SK-N-SH (cell line): ENCODE measurements around the gene BEX4. TPM values are rescaled to one million over a fixed set of nuclear protein-coding genes. Genes with fewer than 3 reads are reported as not detected.

Source experiments
- CTCF ChIA-PET: fragments of 300-600, 350-600 bp; formaldehyde crosslinking; extraction: SDS; loops from one replicate; lab custom pipeline; 2021; lab: Yijun Ruan, JAX
- POLR2A ChIA-PET: fragments of 350-600 bp; sonication (Branson Sonifier 250); formaldehyde crosslinking; extraction: SDS; loops from one replicate; lab custom pipeline; 2020; ENCODE audit warnings: antibody characterized with exemption, inconsistent platforms; lab: Yijun Ruan, JAX
- DNase-seq: peaks from one replicate; pipeline ENCODE4 v3.0.0; 2012
- H2AFZ ChIP-seq: fragments of 200-600 bp; sonication (generic); 2 replicates; pipeline ENCODE4 v1.8.1; 2016; ENCODE audit warnings: antibody characterized with exemption, mild to moderate bottlenecking, low read depth
- H3F3A ChIP-seq: fragments of 200-600 bp; sonication (generic); replicated peaks from 2 replicates; pipeline ENCODE3; 2016; ENCODE audit warnings: antibody characterized with exemption, mild to moderate bottlenecking; ENCODE audit not compliant: insufficient read depth
- H3K27ac ChIP-seq, 2 experiments: fragments of 200-500 bp in 1 of 2; fragments of 200-600 bp in 1 of 2; sonication (Bioruptor generic) in 1 of 2; sonication (generic), shearing (Covaris generic) in 1 of 2; 2 replicates each; pipeline versions ENCODE4 v1.5.1 to v1.6.1; 2014 to 2016; ENCODE audit warnings: low read depth in 2 of 2, inconsistent platforms in 1 of 2, low read length in 1 of 2, mild to moderate bottlenecking in 1 of 2, mixed read lengths in 1 of 2
- H3K27me3 ChIP-seq: fragments of 200-600 bp; sonication (generic), shearing (Covaris generic); 2 replicates; pipeline ENCODE4 v1.6.1; 2016; ENCODE audit warnings: mixed run types; ENCODE audit not compliant: insufficient read depth
- H3K36me3 ChIP-seq, 2 experiments: fragments of 200-500 bp in 1 of 2; fragments of 200-600 bp in 1 of 2; sonication (Bioruptor generic) in 1 of 2; sonication (generic) in 1 of 2; replicated peaks in 1 of 2; 2 replicates each; pipeline versions ENCODE3 to v1.5.1; 2014 to 2016; ENCODE audit warnings: low read length in 1 of 2, mild to moderate bottlenecking in 1 of 2; ENCODE audit not compliant: insufficient read depth in 2 of 2, control insufficient read depth in 1 of 2
- H3K4me1 ChIP-seq, 2 experiments: fragments of 200-500 bp in 1 of 2; fragments of 200-600 bp in 1 of 2; sonication (Bioruptor generic) in 1 of 2; sonication (generic), shearing (Covaris generic) in 1 of 2; 2 replicates each; pipeline versions ENCODE4 v1.5.1 to v1.6.1; 2014 to 2016; ENCODE audit warnings: low read depth in 1 of 2, low read length in 1 of 2, mixed run types in 1 of 2; ENCODE audit not compliant: insufficient read depth in 2 of 2, control insufficient read depth in 1 of 2
- H3K4me2 ChIP-seq: fragments of 200-600 bp; sonication (generic), shearing (Covaris generic); 2 replicates; pipeline ENCODE4 v1.6.1; 2017; ENCODE audit warnings: mixed run types
- H3K4me3 ChIP-seq, 2 experiments: fragments of 200-500 bp in 1 of 2; fragments of 200-600 bp in 1 of 2; sonication (Bioruptor generic) in 1 of 2; sonication (generic), shearing (Covaris generic) in 1 of 2; 2 replicates each; pipeline versions ENCODE4 v1.5.1 to v1.8.1; 2014 to 2016; ENCODE audit warnings: low read depth in 2 of 2, inconsistent platforms in 1 of 2, low read length in 1 of 2, mild to moderate bottlenecking in 1 of 2, mixed read lengths in 1 of 2, moderate library complexity in 1 of 2
- H3K79me2 ChIP-seq: fragments of 200-600 bp; sonication (generic); 2 replicates; pipeline ENCODE4 v1.8.1; 2017; ENCODE audit warnings: mild to moderate bottlenecking; ENCODE audit not compliant: insufficient read depth
- H3K9ac ChIP-seq: fragments of 200-600 bp; sonication (generic); 2 replicates; pipeline ENCODE4 v1.6.1; 2017; ENCODE audit warnings: mixed run types
- H3K9me2 ChIP-seq: fragments of 200-600 bp; sonication (generic); 2 replicates; pipeline ENCODE4 v1.6.1; 2017; ENCODE audit warnings: mixed run types
- H3K9me3 ChIP-seq: fragments of 200-600 bp; sonication (generic); 2 replicates; pipeline ENCODE4 v1.6.1; 2017; ENCODE audit warnings: mixed run types, mild to moderate bottlenecking, moderate library complexity
- H4K20me1 ChIP-seq: fragments of 200-600 bp; sonication (generic); 2 replicates; pipeline ENCODE4 v1.6.1; 2017; ENCODE audit warnings: mild to moderate bottlenecking, mixed run types; ENCODE audit not compliant: insufficient read depth
- CHD2 ChIP-seq: fragments of 150-350 bp; IDR thresholded peaks from 2 replicates; pipeline ENCODE4 v1.6.1; 2018; ENCODE audit warnings: low read length; ENCODE audit not compliant: partially characterized antibody
- CTCF ChIP-seq: fragments of 200-600 bp; sonication (generic); IDR thresholded peaks from 2 replicates; pipeline ENCODE4 v1.6.1; 2017; ENCODE audit warnings: antibody characterized with exemption, mild to moderate bottlenecking, moderate library complexity
- FOSL2 ChIP-seq: IDR thresholded peaks from 2 replicates; pipeline ENCODE4 v1.4.0; 2012; ENCODE audit warnings: low read depth, mild to moderate bottlenecking, moderate library complexity, borderline replicate concordance
- FOXM1 ChIP-seq: IDR thresholded peaks from 2 replicates; pipeline ENCODE4 v1.4.0; 2012; ENCODE audit warnings: low read depth, mild to moderate bottlenecking
- GABPA ChIP-seq: IDR thresholded peaks from 2 replicates; pipeline ENCODE4 v1.4.0; 2012; ENCODE audit warnings: low read depth, mild to moderate bottlenecking
- GATA2 ChIP-seq: sonication (generic); formaldehyde crosslinking; IDR thresholded peaks from 2 replicates; pipeline ENCODE4 v1.5.0; 2020; ENCODE audit warnings: mild to moderate bottlenecking, missing genetic modification reagents
- IRF3 ChIP-seq: fragments of 150-350 bp; IDR thresholded peaks from 2 replicates; pipeline ENCODE4 v1.6.1; 2016; ENCODE audit warnings: mild to moderate bottlenecking, low read depth, low read length
- MEF2A ChIP-seq: IDR thresholded peaks from 2 replicates; pipeline ENCODE4 v1.4.0; 2012; ENCODE audit warnings: low read depth, borderline replicate concordance
- MXI1 ChIP-seq: IDR thresholded peaks from 2 replicates; pipeline ENCODE4 v1.6.1; 2012; ENCODE audit warnings: mild to moderate bottlenecking, low read depth, low read length, improper control_type of control experiment
- NFIC ChIP-seq: IDR thresholded peaks from 2 replicates; pipeline ENCODE4 v1.4.0; 2012; ENCODE audit warnings: borderline replicate concordance
- NRF1 ChIP-seq: IDR thresholded peaks from 2 replicates; pipeline ENCODE4 v1.6.1; 2012; ENCODE audit warnings: low read depth, mild to moderate bottlenecking, low read length
- PBX3 ChIP-seq: IDR thresholded peaks from 2 replicates; pipeline ENCODE4; 2012
- POLR2AphosphoS5 ChIP-seq: IDR thresholded peaks from 2 replicates; pipeline ENCODE4 v1.6.1; 2012; ENCODE audit warnings: low read depth, low read length
- RAD21 ChIP-seq: IDR thresholded peaks from 2 replicates; pipeline ENCODE4 v1.6.1; 2012; ENCODE audit warnings: mild to moderate bottlenecking, low read length
- RCOR1 ChIP-seq: fragments of 150-350 bp; IDR thresholded peaks from 2 replicates; pipeline ENCODE4 v1.6.1; 2017; ENCODE audit warnings: antibody characterized with exemption, low read length
- SIN3A ChIP-seq: IDR thresholded peaks from 2 replicates; pipeline ENCODE4 v1.6.1; 2012; ENCODE audit warnings: low read depth, mild to moderate bottlenecking, low read length, moderate library complexity, borderline replicate concordance
- TCF12 ChIP-seq: IDR thresholded peaks from 2 replicates; pipeline ENCODE4 v1.4.0; 2012
- USF1 ChIP-seq: IDR thresholded peaks from 2 replicates; pipeline ENCODE4 v1.4.0; 2012; ENCODE audit warnings: low read depth, borderline replicate concordance
- YY1 ChIP-seq: IDR thresholded peaks from 2 replicates; pipeline ENCODE4 v1.4.0; 2012; ENCODE audit warnings: low read depth, mild to moderate bottlenecking
- ZBTB33 ChIP-seq: IDR thresholded peaks from 2 replicates; pipeline ENCODE4 v1.4.0; 2012; ENCODE audit warnings: low read depth, borderline replicate concordance
- WGBS: methylation state at CpG from one replicate; pipeline ENCODE4 v1.1.6; 2017; ENCODE audit warnings: low lambda C conversion rate; 5-methylcytosine and 5-hydroxymethylcytosine counted together
- polyA plus RNA-seq, 3 experiments: library from polyadenylated mRNA; depleted of rRNA; stranded (reverse); fragments of >200 nt; gene quantifications; 2 replicates each; pipeline ENCODE4 v1.2.3, GENCODE V29; 2012

The BEX4 gene
- polyA plus RNA-seq, 1 of the 3 experiments (the other 2 are of a cell fraction): 95.7 TPM

- Histone ChIP-seq H3K27me3 (no peaks in the 10 kb centered on the region), H3K27ac (peak overlapping the region; percentile 78 to 87), H3K4me1 (peaks cover 0 to 3% of the 10 kb centered on the region in 2 experiments; a peak in 2 of 4 replicates), H2AFZ (peak overlapping the region; percentile 97), H3K79me2 (peaks cover 22% of the 10 kb centered on the region), H3K9me2 (no peaks in the 10 kb centered on the region), H3K9me3 (no peaks in the 10 kb centered on the region), H3K4me2 (peak overlapping the region; percentile 83), H3K4me3 (peak overlapping the region; percentile 74 to 75), H3K36me3 (peaks cover 4 to 12% of the 10 kb centered on the region in 2 experiments), H4K20me1 (no peaks in the 10 kb centered on the region), H3F3A (no peaks in the 10 kb centered on the region), H3K9ac (peak overlapping the region; percentile 77)
- CTCF ChIA-PET: interaction anchor here (2.2 kb wide), 1 partner anchor 43 kb away, joined by 16 read pairs; no protein-coding TSS in a partner anchor
- DNase-seq: peak; percentile 55
- WGBS: 9% methylated on average over 22 of the region's 22 CpGs
- POLR2A ChIA-PET: interaction anchor here (0.7 to 2.1 kb wide), 3 partner anchors 24 to 76 kb away, joined by 3 to 14 read pairs (median 3); partner anchors contain the start of genes BEX4 and TCEAL7
- TF ChIP-seq ZBTB33 (no peak), PBX3 (no peak), IRF3 (no peak), RCOR1 (no peak), CTCF (no peak), GABPA (peak; percentile 49), FOSL2 (no peak), USF1 (0 out of 2 replicates have a peak, but pooled peaks have one; percentile 7), NFIC (no peak), MXI1 (0 out of 2 replicates have a peak, but pooled peaks have one; percentile 7), CHD2 (peak; percentile 36), POLR2AphosphoS5 (peak; percentile 37; the same call in 1 of the 2 replicates), SIN3A (no peak), MEF2A (no peak), YY1 (peak; percentile 80), GATA2 (CRISPR knock-in tag) (no peak), NRF1 (no peak), TCF12 (no peak), FOXM1 (no peak), RAD21 (no peak)
Measured at GRCh38 chrX:103254171-103254824, 39.4 kb downstream of the BEX4 start.
